Fibroblast of pulmonary artery (primary cell): ENCODE measurements around the gene SORCS2.

ENCODE experiments used
- DNase-seq: peaks from one replicate; pipeline ENCODE4 v3.0.0-alpha.2; 2010; ENCODE audit warnings: low read depth
- H3K4me3 ChIP-seq: replicated peaks from 2 replicates; pipeline ENCODE4 v1.5.1; 2011; ENCODE audit warnings: low read depth, mild to moderate bottlenecking, control low read depth, low read length, moderate library complexity
- TF ChIP-seq, protein P1 (sequence below): IDR thresholded peaks from 2 replicates; pipeline ENCODE4 v1.5.1; 2011; ENCODE audit warnings: mild to moderate bottlenecking, control low read depth, low read length, inconsistent platforms; ENCODE audit errors: missing control alignments

The SORCS2 gene

DNA sequence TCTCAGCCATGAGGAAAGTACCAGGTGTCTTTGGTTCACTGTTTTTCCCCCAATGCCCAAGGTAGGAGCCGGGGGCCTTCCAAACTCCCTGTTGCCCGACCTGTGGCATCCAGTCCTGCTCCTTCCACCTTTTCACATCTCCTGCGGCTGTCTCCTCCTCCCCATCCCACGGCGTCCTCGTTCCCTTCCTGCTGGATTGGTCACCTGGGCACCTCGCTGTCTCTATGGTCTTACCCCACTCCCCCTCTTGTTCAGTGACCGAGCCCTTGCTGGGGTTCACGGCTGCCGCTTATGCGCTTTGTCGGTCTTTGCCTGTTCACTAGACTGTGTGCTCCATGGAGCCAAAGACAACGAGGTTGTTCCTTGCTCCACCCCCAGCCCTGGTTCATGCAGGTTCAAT is 431.1 kb downstream of the SORCS2 start:
- TF ChIP-seq, protein P1, sequence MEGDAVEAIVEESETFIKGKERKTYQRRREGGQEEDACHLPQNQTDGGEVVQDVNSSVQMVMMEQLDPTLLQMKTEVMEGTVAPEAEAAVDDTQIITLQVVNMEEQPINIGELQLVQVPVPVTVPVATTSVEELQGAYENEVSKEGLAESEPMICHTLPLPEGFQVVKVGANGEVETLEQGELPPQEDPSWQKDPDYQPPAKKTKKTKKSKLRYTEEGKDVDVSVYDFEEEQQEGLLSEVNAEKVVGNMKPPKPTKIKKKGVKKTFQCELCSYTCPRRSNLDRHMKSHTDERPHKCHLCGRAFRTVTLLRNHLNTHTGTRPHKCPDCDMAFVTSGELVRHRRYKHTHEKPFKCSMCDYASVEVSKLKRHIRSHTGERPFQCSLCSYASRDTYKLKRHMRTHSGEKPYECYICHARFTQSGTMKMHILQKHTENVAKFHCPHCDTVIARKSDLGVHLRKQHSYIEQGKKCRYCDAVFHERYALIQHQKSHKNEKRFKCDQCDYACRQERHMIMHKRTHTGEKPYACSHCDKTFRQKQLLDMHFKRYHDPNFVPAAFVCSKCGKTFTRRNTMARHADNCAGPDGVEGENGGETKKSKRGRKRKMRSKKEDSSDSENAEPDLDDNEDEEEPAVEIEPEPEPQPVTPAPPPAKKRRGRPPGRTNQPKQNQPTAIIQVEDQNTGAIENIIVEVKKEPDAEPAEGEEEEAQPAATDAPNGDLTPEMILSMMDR = no peak
- H3K4me3 ChIP-seq = no peak overlapping the region
- DNase-seq = no peak

DNA sequence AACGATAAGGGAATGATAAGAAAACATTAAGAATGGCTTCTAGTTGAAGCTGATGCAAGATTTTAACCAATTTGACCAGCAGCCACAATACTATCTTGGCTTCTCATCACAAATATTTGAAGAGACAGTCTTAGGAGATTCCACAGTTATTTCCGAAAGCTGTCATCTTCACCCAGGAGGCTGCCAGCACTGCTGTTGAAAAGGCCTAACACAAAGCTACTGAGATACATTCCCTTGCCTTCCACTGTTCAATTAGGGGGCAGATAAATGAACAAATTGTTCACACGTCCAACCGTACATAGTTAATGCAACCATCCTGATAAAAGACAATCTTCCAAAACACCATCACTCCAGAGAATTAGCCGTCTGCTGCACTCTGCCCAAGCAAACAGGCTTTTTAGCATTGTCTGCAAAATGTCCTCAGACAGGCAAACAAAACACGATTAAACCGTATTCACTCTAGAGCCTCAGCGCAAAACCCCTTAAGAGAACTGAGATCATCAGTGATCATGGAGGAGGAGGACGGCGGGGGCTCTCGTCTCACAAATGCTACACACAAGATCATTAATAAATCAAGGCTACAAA is 432.1 kb downstream of the SORCS2 start:
- no peak for DNase-seq
- no peak overlapping the region for H3K4me3 ChIP-seq
- TF ChIP-seq, protein P1 = no peak

GRCh38 chr4:7625071-7625470 is 432.7 kb downstream of the SORCS2 start:
- H3K4me3 ChIP-seq = no peak overlapping the region
- DNase-seq = no peak
- TF ChIP-seq, protein P1 = no peak

- H3K4me3 ChIP-seq = no peak overlapping the region
- no peak for DNase-seq
- TF ChIP-seq, protein P1 = no peak
Measured at GRCh38 chr4:7626531-7626930, 434.2 kb downstream of the SORCS2 start.

GRCh38 chr4:7627251-7628250 is 435.2 kb downstream of the SORCS2 start:
- TF ChIP-seq, protein P1 = no peak

DNA sequence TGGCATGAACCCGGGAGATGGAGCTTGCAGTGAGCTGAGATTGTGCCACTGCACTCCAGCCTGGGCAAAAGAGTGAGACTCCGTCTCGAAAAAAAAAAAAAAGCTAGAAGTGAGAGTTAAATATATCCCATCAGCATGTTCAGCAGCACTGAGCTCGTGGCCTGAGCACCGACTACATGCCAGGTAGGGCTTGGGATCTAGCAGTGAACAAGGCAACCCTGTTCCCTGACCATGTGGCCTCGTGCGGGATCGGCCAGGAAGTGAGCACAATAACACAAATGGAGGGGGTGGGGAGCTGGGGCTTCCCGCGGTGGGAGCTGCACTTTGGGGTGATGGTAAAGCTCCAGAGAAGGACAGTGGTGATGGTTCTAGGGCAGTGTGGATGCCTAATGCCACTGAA is 436.1 kb downstream of the SORCS2 start:
- no peak overlapping the region for H3K4me3 ChIP-seq
- TF ChIP-seq, protein P1 = no peak
- DNase-seq = no peak

More at GRCh38 chr4:7627251-7628250, 435.2 kb downstream of the SORCS2 start:
- H3K4me3 ChIP-seq = no peak overlapping the region
- DNase-seq = no peak
